Measurements from ENCODE around the gene NOBOX.
"Not testable (repeated sequence)": the region's sequence is repeated elsewhere in the genome, so short reads cannot be mapped to it uniquely, and the experiment has no call there.

Gene NOBOX

GRCh38 chr7:144403649-144404061 lies at the start of gene NOBOX:
Gene NOBOX, minus strand, starts transcription at chr7:144403693.
- DNase-seq (ENCODE audit: low spot score) = no peak

- no peak for DNase-seq (ENCODE audit: low spot score)
These were observed 48.6 kb upstream of the NOBOX start for GRCh38 chr7:144452064-144452463.

GRCh38 chr7:144445590-144445989 lies 42.1 kb upstream of the NOBOX start:
- no peak for DNase-seq (ENCODE audit: low spot score)

GRCh38 chr7:144439717-144440205 lies 36.3 kb upstream of the NOBOX start:
- no peak for DNase-seq (ENCODE audit: low spot score)

- no peak for DNase-seq (ENCODE audit: low spot score)
These were observed 35.3 kb upstream of the NOBOX start for GRCh38 chr7:144438759-144439158.

GRCh38 chr7:144437370-144438191 lies 34.1 kb upstream of the NOBOX start:
- peak; percentile 73 for DNase-seq (ENCODE audit: low spot score)

- no peak for DNase-seq (ENCODE audit: low spot score)
These were observed 33.0 kb upstream of the NOBOX start for GRCh38 chr7:144436500-144436899.

GRCh38 chr7:144428431-144428830 lies 24.9 kb upstream of the NOBOX start:
- no peak for DNase-seq (ENCODE audit: low spot score)

- DNase-seq (ENCODE audit: low spot score) = not testable (repeated sequence)
These were observed 24.0 kb upstream of the NOBOX start for GRCh38 chr7:144427539-144427938.

GRCh38 chr7:144418931-144419330 lies 15.4 kb upstream of the NOBOX start:
- DNase-seq (ENCODE audit: low spot score) = not testable (repeated sequence)

GRCh38 chr7:144416341-144416740 lies 12.8 kb upstream of the NOBOX start:
- no peak for DNase-seq (ENCODE audit: low spot score)

GRCh38 chr7:144415858-144416257 lies 12.4 kb upstream of the NOBOX start:
- DNase-seq (ENCODE audit: low spot score) = no peak

- no peak for DNase-seq (ENCODE audit: low spot score)
These were observed 11.3 kb upstream of the NOBOX start for GRCh38 chr7:144414815-144415214.

- no peak for DNase-seq (ENCODE audit: low spot score)
These were observed 6.9 kb upstream of the NOBOX start for GRCh38 chr7:144410441-144410840.

GRCh38 chr7:144408121-144408520 lies 4.6 kb upstream of the NOBOX start:
- DNase-seq (ENCODE audit: low spot score) = no peak

GRCh38 chr7:144407266-144407931 lies 3.9 kb upstream of the NOBOX start:
- no peak for DNase-seq (ENCODE audit: low spot score)

- no peak for DNase-seq (ENCODE audit: low spot score)
These were observed 1.5 kb upstream of the NOBOX start for GRCh38 chr7:144404946-144405345.

GRCh38 chr7:144403102-144403501 lies 391 bp downstream of the NOBOX start:
- DNase-seq (ENCODE audit: low spot score) = no peak

GRCh38 chr7:144401490-144401889 lies 2.0 kb downstream of the NOBOX start:
- DNase-seq (ENCODE audit: low spot score) = no peak

- no peak for DNase-seq (ENCODE audit: low spot score)
These were observed 3.5 kb downstream of the NOBOX start for GRCh38 chr7:144399946-144400345.

- DNase-seq (ENCODE audit: low spot score) = no peak
These were observed 4.6 kb downstream of the NOBOX start for GRCh38 chr7:144398911-144399310.

GRCh38 chr7:144398291-144398690 lies 5.2 kb downstream of the NOBOX start:
- DNase-seq (ENCODE audit: low spot score) = no peak

- DNase-seq (ENCODE audit: low spot score) = no peak
These were observed 6.4 kb downstream of the NOBOX start for GRCh38 chr7:144397086-144397485.

Data from LoVo (cell line).